ENCODE data around the gene POLD4. TPM values are rescaled to one million over a fixed set of nuclear protein-coding genes. Genes with fewer than 3 reads are reported as not detected.
A peak's percentile ranks its signal among the peaks of the same experiment; 100 is the strongest.

The POLD4 gene
- total RNA-seq, 1 donor = 59.4 TPM

GRCh38 chr11:67397986-67398660 lies 44.8 kb upstream of the POLD4 start:
- Histone ChIP-seq H3K27me3 (ENCODE audit: insufficient read depth, low read length) (no peaks in the 10 kb centered on the region), H3K27ac (ENCODE audit: low read depth, low read length) (no peak overlapping the region), H3K79me2 (ENCODE audit: insufficient read depth, low read length) (peaks cover 34% of the 10 kb centered on the region), H2AFZ (ENCODE audit: low read length) (no peak overlapping the region), H3K36me3 (ENCODE audit: insufficient read depth, low read length) (peaks cover 38% of the 10 kb centered on the region), H4K20me1 (ENCODE audit: insufficient read depth, low read length) (peaks cover 28% of the 10 kb centered on the region), H3K4me3 (ENCODE audit: insufficient read depth, low read length) (no peak overlapping the region), H3K9me3 (ENCODE audit: low read depth, low read length) (no peaks in the 10 kb centered on the region), H3K4me1 (ENCODE audit: insufficient read depth, low read length) (peaks cover 13% of the 10 kb centered on the region), H3K4me2 (ENCODE audit: insufficient read depth, low read length) (no peak overlapping the region)
- TF ChIP-seq CTCF (IDR thresholded peaks at IDR 0.05; ENCODE audit: extremely low read depth, low read depth, low read length) = no peak
- peak; percentile 76 for DNase-seq (ENCODE audit: insufficient read length, low spot score, missing footprints)

- H4K20me1 ChIP-seq (ENCODE audit: insufficient read depth, low read length) = peaks cover 28% of the 10 kb centered on the region
- TF ChIP-seq CTCF (IDR thresholded peaks at IDR 0.05; ENCODE audit: extremely low read depth, low read depth, low read length) = no peak
These were observed 44.2 kb upstream of the POLD4 start for GRCh38 chr11:67397536-67397935.

GRCh38 chr11:67396587-67397389 lies 43.4 kb upstream of the POLD4 start:
- Histone ChIP-seq H3K9me3 (ENCODE audit: low read depth, low read length) (no peaks in the 10 kb centered on the region), H4K20me1 (ENCODE audit: insufficient read depth, low read length) (peaks cover 28% of the 10 kb centered on the region), H3K27me3 (ENCODE audit: insufficient read depth, low read length) (no peaks in the 10 kb centered on the region), H3K4me2 (ENCODE audit: insufficient read depth, low read length) (no peak overlapping the region), H3K79me2 (ENCODE audit: insufficient read depth, low read length) (peaks cover 44% of the 10 kb centered on the region), H3K27ac (ENCODE audit: low read depth, low read length) (no peak overlapping the region), H3K36me3 (ENCODE audit: insufficient read depth, low read length) (peaks cover 38% of the 10 kb centered on the region), H2AFZ (ENCODE audit: low read length) (no peak overlapping the region), H3K4me1 (ENCODE audit: insufficient read depth, low read length) (peaks cover 15% of the 10 kb centered on the region), H3K4me3 (ENCODE audit: insufficient read depth, low read length) (no peak overlapping the region)
- peak; percentile 85 for DNase-seq (ENCODE audit: insufficient read length, low spot score, missing footprints)
- TF ChIP-seq CTCF (IDR thresholded peaks at IDR 0.05; ENCODE audit: extremely low read depth, low read depth, low read length) = no peak

More at GRCh38 chr11:67397536-67397935, 44.2 kb upstream of the POLD4 start:
- H2AFZ ChIP-seq (ENCODE audit: low read length) = no peak overlapping the region
- H3K27ac ChIP-seq (ENCODE audit: low read depth, low read length) = no peak overlapping the region
- no peak overlapping the region for H3K4me3 ChIP-seq (ENCODE audit: insufficient read depth, low read length)
- no peaks in the 10 kb centered on the region for H3K9me3 ChIP-seq (ENCODE audit: low read depth, low read length)
- H3K4me2 ChIP-seq (ENCODE audit: insufficient read depth, low read length) = no peak overlapping the region
- H3K27me3 ChIP-seq (ENCODE audit: insufficient read depth, low read length) = no peaks in the 10 kb centered on the region
- peak; percentile 74 for DNase-seq (ENCODE audit: insufficient read length, low spot score, missing footprints)
- H3K4me1 ChIP-seq (ENCODE audit: insufficient read depth, low read length) = peaks cover 15% of the 10 kb centered on the region
- peaks cover 38% of the 10 kb centered on the region for H3K36me3 ChIP-seq (ENCODE audit: insufficient read depth, low read length)
- H3K79me2 ChIP-seq (ENCODE audit: insufficient read depth, low read length) = peaks cover 37% of the 10 kb centered on the region

GRCh38 chr11:67396259-67396581 lies 42.9 kb upstream of the POLD4 start:
- DNase-seq (ENCODE audit: insufficient read length, low spot score, missing footprints) = no peak
- Histone ChIP-seq H3K27me3 (ENCODE audit: insufficient read depth, low read length) (no peaks in the 10 kb centered on the region), H3K4me2 (ENCODE audit: insufficient read depth, low read length) (no peak overlapping the region), H2AFZ (ENCODE audit: low read length) (no peak overlapping the region), H3K79me2 (ENCODE audit: insufficient read depth, low read length) (peaks cover 46% of the 10 kb centered on the region), H4K20me1 (ENCODE audit: insufficient read depth, low read length) (peaks cover 27% of the 10 kb centered on the region), H3K9me3 (ENCODE audit: low read depth, low read length) (no peaks in the 10 kb centered on the region), H3K4me1 (ENCODE audit: insufficient read depth, low read length) (peaks cover 17% of the 10 kb centered on the region), H3K4me3 (ENCODE audit: insufficient read depth, low read length) (no peak overlapping the region), H3K27ac (ENCODE audit: low read depth, low read length) (no peak overlapping the region), H3K36me3 (ENCODE audit: insufficient read depth, low read length) (peaks cover 38% of the 10 kb centered on the region)
- no peak for TF ChIP-seq CTCF (IDR thresholded peaks at IDR 0.05; ENCODE audit: extremely low read depth, low read depth, low read length)
